Measurements from ENCODE around the gene REN. TPM values are rescaled to one million over a fixed set of nuclear protein-coding genes. Genes with fewer than 3 reads are reported as not detected.

The REN gene
- total RNA-seq, 1 donor from 2014 or later: 0.59 TPM

DNA sequence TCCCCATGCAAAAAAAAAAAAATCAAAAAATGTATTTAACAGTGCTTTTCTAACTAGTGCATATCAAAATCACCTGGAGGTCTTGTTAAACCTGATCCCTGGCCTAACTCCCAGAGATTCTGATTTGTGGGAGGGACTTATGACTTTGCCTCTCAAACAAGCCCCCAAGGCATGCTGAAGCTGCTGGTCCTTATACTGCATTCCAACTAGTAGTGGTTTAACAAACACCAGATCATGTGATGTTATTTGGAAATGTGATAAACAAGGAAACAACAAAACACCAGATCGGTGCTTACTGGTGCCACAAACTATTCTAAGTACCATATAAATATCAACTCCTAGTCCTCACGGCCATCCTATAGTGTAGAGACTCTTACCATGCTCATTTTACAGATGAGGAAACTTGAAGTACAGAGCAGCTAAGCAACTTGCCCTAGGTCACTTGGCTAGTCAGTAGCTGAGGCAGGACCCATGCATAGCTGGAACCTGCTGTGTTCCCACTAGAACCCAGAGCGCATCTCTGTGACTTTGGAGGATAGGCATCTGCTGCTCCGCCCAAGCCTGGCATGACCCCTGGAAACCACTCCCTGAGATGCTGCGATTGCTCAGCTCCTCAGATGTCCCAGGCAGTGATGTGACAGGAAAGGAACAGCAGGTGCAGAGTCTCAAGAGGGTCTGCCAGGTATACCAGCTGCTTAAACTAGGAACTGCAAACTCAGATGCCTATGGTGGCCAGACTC is 55.1 kb downstream of the REN start:
- Histone ChIP-seq H3K4me1 (peaks cover 51% of the 10 kb centered on the region), H3K36me3 (peaks cover 10% of the 10 kb centered on the region)
- no peak for ATAC-seq

DNA sequence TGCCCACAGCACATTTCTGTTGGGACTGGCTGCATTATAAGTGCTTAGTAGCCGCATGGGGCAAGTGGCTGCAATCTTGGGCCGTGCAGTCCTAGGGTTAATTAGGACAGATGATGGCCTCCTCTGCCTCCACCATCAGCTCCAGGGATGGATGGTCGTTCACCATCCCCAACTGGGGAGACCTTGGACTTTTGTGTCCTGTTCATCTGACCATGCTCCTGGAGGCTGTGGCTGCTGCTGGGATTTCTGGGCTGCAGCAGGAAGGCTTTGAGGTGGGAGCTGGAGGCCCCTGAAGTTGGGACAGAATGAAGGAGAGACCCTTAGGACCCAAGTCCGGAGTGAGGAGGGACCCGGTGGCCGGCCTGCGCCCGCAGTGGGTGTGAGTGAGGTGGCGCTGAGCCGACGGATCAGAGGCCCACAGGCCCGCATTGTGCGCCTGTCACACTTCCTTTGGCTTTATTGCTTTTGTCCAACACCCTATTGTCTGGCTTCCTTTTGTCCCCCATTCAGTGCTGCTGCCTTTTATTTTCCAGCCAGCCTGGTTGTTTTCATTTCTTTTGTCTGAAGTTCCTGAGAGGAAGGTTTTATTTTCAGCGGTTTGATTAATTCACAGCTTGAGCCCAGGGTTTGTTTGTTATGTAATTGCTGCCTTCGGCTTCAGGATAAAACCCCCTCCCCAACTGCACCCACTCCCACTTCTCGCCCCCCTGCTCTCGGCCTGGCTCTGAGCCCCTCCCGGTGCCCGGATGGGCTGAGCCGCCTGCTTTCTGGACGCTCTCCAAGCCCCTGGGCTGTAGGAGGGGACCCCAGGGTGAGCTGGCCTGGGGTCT is 57.6 kb downstream of the REN start:
- H3K4me1 ChIP-seq: peaks cover 73% of the 10 kb centered on the region
- ATAC-seq: no peak
- no peaks in the 10 kb centered on the region for H3K9me3 ChIP-seq
- no peaks in the 10 kb centered on the region for H3K27me3 ChIP-seq (ENCODE audit: low read depth)
- H3K4me3 ChIP-seq: no peak overlapping the region
- H3K27ac ChIP-seq: peak overlapping the region; percentile 37
- no peak for DNase-seq
- intact Hi-C loops (cut with DNase I): no loop called here
- TF ChIP-seq, protein P1, sequence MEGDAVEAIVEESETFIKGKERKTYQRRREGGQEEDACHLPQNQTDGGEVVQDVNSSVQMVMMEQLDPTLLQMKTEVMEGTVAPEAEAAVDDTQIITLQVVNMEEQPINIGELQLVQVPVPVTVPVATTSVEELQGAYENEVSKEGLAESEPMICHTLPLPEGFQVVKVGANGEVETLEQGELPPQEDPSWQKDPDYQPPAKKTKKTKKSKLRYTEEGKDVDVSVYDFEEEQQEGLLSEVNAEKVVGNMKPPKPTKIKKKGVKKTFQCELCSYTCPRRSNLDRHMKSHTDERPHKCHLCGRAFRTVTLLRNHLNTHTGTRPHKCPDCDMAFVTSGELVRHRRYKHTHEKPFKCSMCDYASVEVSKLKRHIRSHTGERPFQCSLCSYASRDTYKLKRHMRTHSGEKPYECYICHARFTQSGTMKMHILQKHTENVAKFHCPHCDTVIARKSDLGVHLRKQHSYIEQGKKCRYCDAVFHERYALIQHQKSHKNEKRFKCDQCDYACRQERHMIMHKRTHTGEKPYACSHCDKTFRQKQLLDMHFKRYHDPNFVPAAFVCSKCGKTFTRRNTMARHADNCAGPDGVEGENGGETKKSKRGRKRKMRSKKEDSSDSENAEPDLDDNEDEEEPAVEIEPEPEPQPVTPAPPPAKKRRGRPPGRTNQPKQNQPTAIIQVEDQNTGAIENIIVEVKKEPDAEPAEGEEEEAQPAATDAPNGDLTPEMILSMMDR (IDR thresholded peaks at IDR 0.05): no peak
- no peaks in the 10 kb centered on the region for H3K36me3 ChIP-seq

More for the DNA sequence above, 55.1 kb downstream of the REN start:
- Histone ChIP-seq H3K9me3 (no peaks in the 10 kb centered on the region), H3K27ac (no peak overlapping the region), H3K27me3 (ENCODE audit: low read depth) (no peaks in the 10 kb centered on the region), H3K4me3 (no peak overlapping the region)
- DNase-seq: no peak
- intact Hi-C loops (cut with DNase I): no loop called here
- TF ChIP-seq, protein P1 (IDR thresholded peaks at IDR 0.05): no peak

DNA sequence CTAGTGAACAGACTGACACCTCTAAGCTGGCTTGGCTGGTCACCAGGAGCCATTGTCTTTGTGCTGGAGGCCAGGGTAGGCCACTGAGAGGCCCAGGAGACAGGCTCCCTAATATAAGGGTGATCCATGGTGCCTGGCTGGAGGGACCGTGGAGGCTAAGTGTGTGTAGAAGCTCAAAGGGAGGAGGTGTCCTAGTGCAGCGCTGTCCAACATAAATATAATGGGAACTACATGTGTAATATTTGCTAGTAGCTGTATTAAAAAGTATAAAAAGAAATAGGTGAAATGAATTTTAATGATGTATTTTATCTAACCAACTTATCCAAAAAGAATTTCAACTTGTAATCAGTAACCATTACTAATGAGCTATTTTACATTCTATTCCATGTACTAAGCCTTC is 58.2 kb downstream of the REN start:
- ATAC-seq: no peak
- H3K36me3 ChIP-seq: no peaks in the 10 kb centered on the region
- peak overlapping the region; percentile 37 for H3K27ac ChIP-seq
- no peak for DNase-seq
- H3K9me3 ChIP-seq: no peaks in the 10 kb centered on the region
- no peak overlapping the region for H3K4me3 ChIP-seq
- TF ChIP-seq, protein P1 (IDR thresholded peaks at IDR 0.05): no peak
- H3K27me3 ChIP-seq (ENCODE audit: low read depth): no peaks in the 10 kb centered on the region
- intact Hi-C loops (cut with DNase I): no loop called here
- H3K4me1 ChIP-seq: peaks cover 75% of the 10 kb centered on the region

DNA sequence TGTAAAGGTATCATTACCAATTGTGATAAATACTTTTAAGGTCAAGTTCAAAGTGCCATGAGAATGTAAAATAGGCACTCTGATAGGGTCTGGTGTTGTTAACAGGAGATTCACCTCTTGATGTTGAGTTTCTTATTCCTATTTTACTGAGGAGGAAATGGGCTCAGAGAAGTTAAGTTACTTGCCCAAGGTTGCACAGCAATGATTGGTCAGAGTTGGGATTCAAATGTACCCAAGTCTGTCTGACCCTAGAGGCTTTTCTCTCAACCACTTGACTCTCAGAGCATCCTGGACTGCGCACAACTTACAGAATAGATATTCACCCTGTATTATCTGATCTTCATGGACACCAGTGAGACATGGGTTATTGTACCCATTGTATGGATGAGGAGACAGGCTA is 59.3 kb downstream of the REN start:
- DNase-seq (no peak), ATAC-seq (no peak)

DNA sequence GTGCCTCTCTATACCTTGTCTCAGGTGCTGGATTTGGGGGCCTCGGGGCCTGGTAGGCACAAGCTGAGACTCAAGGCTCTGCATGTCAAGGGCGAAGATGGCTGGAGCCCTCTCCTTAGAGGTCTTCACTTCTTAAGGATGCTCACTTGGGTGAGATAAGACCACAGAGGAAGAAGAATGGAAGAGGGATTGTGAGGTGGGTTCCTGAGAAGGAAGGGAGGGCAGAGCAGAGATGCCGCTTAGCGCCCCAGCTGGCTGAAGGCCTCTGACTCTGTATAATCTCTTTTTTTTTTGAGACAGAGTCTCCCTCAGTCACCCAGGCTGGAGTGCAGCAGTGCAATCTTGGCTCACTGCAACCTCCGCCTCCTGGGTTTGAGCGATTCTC is 61.0 kb downstream of the REN start:
- peak overlapping the region; percentile 86 for H3K27ac ChIP-seq

More for the DNA sequence above, 59.3 kb downstream of the REN start:
- no peaks in the 10 kb centered on the region for H3K36me3 ChIP-seq
- H3K4me3 ChIP-seq: no peak overlapping the region
- H3K4me1 ChIP-seq: peaks cover 82% of the 10 kb centered on the region
- H3K27ac ChIP-seq: peak overlapping the region; percentile 28
- H3K9me3 ChIP-seq: no peaks in the 10 kb centered on the region
- TF ChIP-seq, protein P1 (IDR thresholded peaks at IDR 0.05): no peak
- intact Hi-C loops (cut with DNase I): no loop called here
- H3K27me3 ChIP-seq (ENCODE audit: low read depth): no peaks in the 10 kb centered on the region

More for the DNA sequence above, 61.0 kb downstream of the REN start:
- H3K4me3 ChIP-seq: no peak overlapping the region
- intact Hi-C loops (cut with DNase I): no loop called here
- no peak for ATAC-seq
- H3K27me3 ChIP-seq (ENCODE audit: low read depth): no peaks in the 10 kb centered on the region
- DNase-seq: no peak
- no peaks in the 10 kb centered on the region for H3K9me3 ChIP-seq
- TF ChIP-seq, protein P1 (IDR thresholded peaks at IDR 0.05): no peak
- no peaks in the 10 kb centered on the region for H3K36me3 ChIP-seq
- peaks cover 86% of the 10 kb centered on the region for H3K4me1 ChIP-seq

Other genes with a start within 250 kb of the REN start
- gene SOX13, start 93.2 kb downstream of the REN start, total RNA-seq: 57.8 TPM
- gene ETNK2, start 14.3 kb downstream of the REN start, total RNA-seq: 4.5 TPM
- gene KISS1, start 30.2 kb upstream of the REN start, total RNA-seq: not detected
- gene GOLT1A, start 47.7 kb upstream of the REN start, total RNA-seq: 11.9 TPM
- 7.6 TPM for gene PLEKHA6, start 193.6 kb upstream of the REN start, total RNA-seq
- gene PPP1R15B, start 245.5 kb upstream of the REN start, total RNA-seq: 45.3 TPM